Measurements from ENCODE around the gene SKIC3.

- TF ChIP-seq CTCF (IDR thresholded peaks at IDR 0.05) (no peak), POLR2A (IDR thresholded peaks at IDR 0.05) (no peak)
These were observed 45.8 kb upstream of the SKIC3 start for GRCh38 chr5:95600557-95600956.

Measured in suprapubic skin (tissue), 3 donors.